HepG2 (cell line): Measurements from ENCODE around the gene CELF6.

Experiments
- CREM ChIP-seq, 2 experiments: sonication (generic) in 1 of 2; formaldehyde crosslinking in 1 of 2; IDR thresholded peaks; 2 replicates each; pipeline versions ENCODE4 v1.4.0 to v1.6.1; 2016 to 2020; ENCODE audit warnings: antibody characterized with exemption in 1 of 2, mild to moderate bottlenecking in 1 of 2, missing genetic modification reagents in 1 of 2
- CTCF ChIP-seq: sonication (generic); formaldehyde crosslinking; IDR thresholded peaks from 2 replicates; pipeline ENCODE4 v1.5.0; 2020; ENCODE audit warnings: mild to moderate bottlenecking, missing genetic modification reagents, moderate library complexity
- EP300 ChIP-seq, 3 experiments: sonication (generic) in 1 of 3; formaldehyde crosslinking in 1 of 3; IDR thresholded peaks; 2 replicates each; pipeline versions ENCODE4 v1.5.1 to v1.6.1; 2011 to 2020; ENCODE audit warnings: low read depth in 2 of 3, low read length in 2 of 3, borderline replicate concordance in 1 of 3, improper control_type of control experiment in 1 of 3, mild to moderate bottlenecking in 1 of 3, missing genetic modification reagents in 1 of 3, moderate library complexity in 1 of 3
- JARID2 ChIP-seq: sonication (generic); formaldehyde crosslinking; IDR thresholded peaks from 2 replicates; pipeline ENCODE4 v1.8.1; 2023; ENCODE audit warnings: missing genetic modification reagents, inconsistent platforms; ENCODE audit not compliant: insufficient replicate concordance
- KLF13 ChIP-seq: sonication (generic); formaldehyde crosslinking; IDR thresholded peaks from 2 replicates; pipeline ENCODE4 v1.4.0; 2020; ENCODE audit warnings: mild to moderate bottlenecking, missing genetic modification reagents
- MXD1 ChIP-seq: sonication (generic); formaldehyde crosslinking; IDR thresholded peaks from 2 replicates; pipeline ENCODE4 v1.4.0; 2020; ENCODE audit warnings: mild to moderate bottlenecking, missing genetic modification reagents
- NR2F2 ChIP-seq: IDR thresholded peaks from 2 replicates; pipeline ENCODE4 v1.6.1; 2012; ENCODE audit warnings: low read depth, inconsistent platforms, borderline replicate concordance
- POLR2A ChIP-seq, 2 experiments: IDR thresholded peaks; 2 replicates each; pipeline ENCODE4 v1.6.1; 2011; ENCODE audit warnings: low read depth in 2 of 2, low read length in 2 of 2, mild to moderate bottlenecking in 1 of 2, moderate library complexity in 1 of 2; ENCODE audit not compliant: insufficient read depth in 1 of 2
- POLR2AphosphoS5 ChIP-seq: IDR thresholded peaks from 2 replicates; pipeline ENCODE4 v1.6.1; 2012; ENCODE audit warnings: low read depth, low read length
- SALL1 ChIP-seq: sonication (generic); formaldehyde crosslinking; IDR thresholded peaks from 2 replicates; pipeline ENCODE4 v1.8.0; 2022; ENCODE audit warnings: mild to moderate bottlenecking, missing genetic modification reagents
- ZBTB20 ChIP-seq: sonication (generic); formaldehyde crosslinking; IDR thresholded peaks from 2 replicates; pipeline ENCODE4 v1.8.1; 2023; ENCODE audit warnings: missing genetic modification reagents, low read depth, mild to moderate bottlenecking, borderline replicate concordance
- ZNF143 ChIP-seq: sonication (generic); formaldehyde crosslinking; IDR thresholded peaks from 2 replicates; pipeline ENCODE4 v1.4.0; 2020; ENCODE audit warnings: missing genetic modification reagents
- ZNF530 ChIP-seq: sonication (generic); formaldehyde crosslinking; IDR thresholded peaks from 2 replicates; pipeline ENCODE4 v1.5.0; 2020; ENCODE audit warnings: low read depth, mild to moderate bottlenecking, missing genetic modification reagents

GRCh38 chr15:72248514-72248913, 71.4 kb downstream of the CELF6 start:
- TF ChIP-seq ZNF143 (CRISPR knock-in tag) (no peak), CREM (IDR thresholded peaks at IDR 0.05) (no peak), CREM (CRISPR knock-in tag; IDR thresholded peaks at IDR 0.05) (no peak), POLR2AphosphoS5 (no peak), ZBTB20 (CRISPR knock-in tag) (no peak), CTCF (CRISPR knock-in tag) (no peak), EP300 (IDR thresholded peaks at IDR 0.05; ENCODE audit: low read depth in 2 of 2, low read length in 2 of 2) (no peak), EP300 (CRISPR knock-in tag; IDR thresholded peaks at IDR 0.05; ENCODE audit: borderline replicate concordance) (no peak), SALL1 (CRISPR knock-in tag) (no peak), KLF13 (CRISPR knock-in tag) (no peak), JARID2 (CRISPR knock-in tag) (no peak), MXD1 (no peak), POLR2A (IDR thresholded peaks at IDR 0.05; ENCODE audit: insufficient read depth in 1 of 2, low read depth in 2 of 2, low read length in 2 of 2) (no peak), NR2F2 (no peak), ZNF530 (CRISPR knock-in tag) (no peak)
